HEK293 (cell line): ENCODE results near the gene RBM45.

Experiments used
- SCRT2 ChIP-seq: fragments of 450-650 bp; formaldehyde crosslinking; IDR thresholded peaks from 2 replicates; pipeline ENCODE4 v1.5.1; 2016; ENCODE audit warnings: missing biosample characterization, missing genetic modification characterization
- ZNF394 ChIP-seq: fragments of 450-650 bp; formaldehyde crosslinking; IDR thresholded peaks from 2 replicates; pipeline ENCODE4 v1.5.1; 2016; ENCODE audit warnings: missing biosample characterization, missing genetic modification characterization, mild to moderate bottlenecking, moderate library complexity, borderline replicate concordance
- ZNF416 ChIP-seq: fragments of 450-650 bp; formaldehyde crosslinking; IDR thresholded peaks from 2 replicates; pipeline ENCODE4 v1.5.1; 2016; ENCODE audit warnings: missing biosample characterization, missing genetic modification characterization
- ZNF426 ChIP-seq: fragments of 450-650 bp; formaldehyde crosslinking; IDR thresholded peaks from 2 replicates; pipeline ENCODE4 v1.5.1; 2017; ENCODE audit warnings: missing biosample characterization, missing genetic modification characterization, mild to moderate bottlenecking, inconsistent platforms, moderate library complexity
- TF ChIP-seq, protein P1 (sequence below): fragments of 450-650 bp; formaldehyde crosslinking; IDR thresholded peaks from 2 replicates; pipeline ENCODE4 v1.5.1; 2016; ENCODE audit warnings: missing biosample characterization, missing genetic modification characterization
- TF ChIP-seq, protein P2 (sequence below): fragments of 450-650 bp; formaldehyde crosslinking; IDR thresholded peaks from 2 replicates; pipeline ENCODE4 v1.5.1; 2016; ENCODE audit warnings: missing biosample characterization, missing genetic modification characterization
- TF ChIP-seq, protein P3 (sequence below): fragments of 450-650 bp; formaldehyde crosslinking; IDR thresholded peaks from 2 replicates; pipeline ENCODE4 v1.5.1; 2016; ENCODE audit warnings: missing biosample characterization, missing genetic modification characterization, low read depth
- TF ChIP-seq, protein P4 (sequence below): fragments of 450-650 bp; formaldehyde crosslinking; IDR thresholded peaks from 2 replicates; pipeline ENCODE4 v1.5.1; 2016; ENCODE audit warnings: missing biosample characterization, missing genetic modification characterization

DNA sequence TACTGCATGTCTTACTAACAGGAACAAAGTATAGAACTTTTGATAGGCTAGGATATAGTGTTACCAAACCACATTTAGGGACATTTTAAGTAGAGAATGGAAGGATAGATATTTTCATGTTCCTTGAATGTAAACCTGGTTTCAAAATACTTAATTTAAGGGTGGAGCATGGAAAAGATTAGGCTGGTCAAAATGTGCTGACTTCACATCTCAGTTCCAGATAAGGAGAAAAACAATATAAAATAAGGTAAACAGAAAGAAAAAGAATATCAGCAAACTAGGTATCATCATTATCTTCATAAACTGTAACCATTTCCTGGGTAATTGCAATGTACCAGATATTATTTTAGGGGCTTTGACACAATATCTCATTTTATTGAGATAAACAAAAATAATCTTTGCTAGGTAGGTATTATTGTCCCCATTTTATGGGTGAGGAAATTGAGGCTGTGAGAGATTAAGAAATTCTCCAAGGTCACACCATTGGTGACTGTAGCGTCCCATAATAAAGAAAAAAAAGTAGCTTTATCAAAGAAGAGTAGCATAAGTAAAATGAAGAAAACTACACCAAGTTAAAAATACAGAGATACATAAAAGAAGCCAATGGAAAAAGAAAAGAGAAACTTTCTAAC lies 43.3 kb upstream of the RBM45 start:
- no peak for TF ChIP-seq SCRT2 (tag by site-specific recombination)
- TF ChIP-seq, protein P1, sequence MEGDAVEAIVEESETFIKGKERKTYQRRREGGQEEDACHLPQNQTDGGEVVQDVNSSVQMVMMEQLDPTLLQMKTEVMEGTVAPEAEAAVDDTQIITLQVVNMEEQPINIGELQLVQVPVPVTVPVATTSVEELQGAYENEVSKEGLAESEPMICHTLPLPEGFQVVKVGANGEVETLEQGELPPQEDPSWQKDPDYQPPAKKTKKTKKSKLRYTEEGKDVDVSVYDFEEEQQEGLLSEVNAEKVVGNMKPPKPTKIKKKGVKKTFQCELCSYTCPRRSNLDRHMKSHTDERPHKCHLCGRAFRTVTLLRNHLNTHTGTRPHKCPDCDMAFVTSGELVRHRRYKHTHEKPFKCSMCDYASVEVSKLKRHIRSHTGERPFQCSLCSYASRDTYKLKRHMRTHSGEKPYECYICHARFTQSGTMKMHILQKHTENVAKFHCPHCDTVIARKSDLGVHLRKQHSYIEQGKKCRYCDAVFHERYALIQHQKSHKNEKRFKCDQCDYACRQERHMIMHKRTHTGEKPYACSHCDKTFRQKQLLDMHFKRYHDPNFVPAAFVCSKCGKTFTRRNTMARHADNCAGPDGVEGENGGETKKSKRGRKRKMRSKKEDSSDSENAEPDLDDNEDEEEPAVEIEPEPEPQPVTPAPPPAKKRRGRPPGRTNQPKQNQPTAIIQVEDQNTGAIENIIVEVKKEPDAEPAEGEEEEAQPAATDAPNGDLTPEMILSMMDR (tag by site-specific recombination): no peak
- no peak for TF ChIP-seq ZNF416 (tag by site-specific recombination)
- TF ChIP-seq, protein P2, sequence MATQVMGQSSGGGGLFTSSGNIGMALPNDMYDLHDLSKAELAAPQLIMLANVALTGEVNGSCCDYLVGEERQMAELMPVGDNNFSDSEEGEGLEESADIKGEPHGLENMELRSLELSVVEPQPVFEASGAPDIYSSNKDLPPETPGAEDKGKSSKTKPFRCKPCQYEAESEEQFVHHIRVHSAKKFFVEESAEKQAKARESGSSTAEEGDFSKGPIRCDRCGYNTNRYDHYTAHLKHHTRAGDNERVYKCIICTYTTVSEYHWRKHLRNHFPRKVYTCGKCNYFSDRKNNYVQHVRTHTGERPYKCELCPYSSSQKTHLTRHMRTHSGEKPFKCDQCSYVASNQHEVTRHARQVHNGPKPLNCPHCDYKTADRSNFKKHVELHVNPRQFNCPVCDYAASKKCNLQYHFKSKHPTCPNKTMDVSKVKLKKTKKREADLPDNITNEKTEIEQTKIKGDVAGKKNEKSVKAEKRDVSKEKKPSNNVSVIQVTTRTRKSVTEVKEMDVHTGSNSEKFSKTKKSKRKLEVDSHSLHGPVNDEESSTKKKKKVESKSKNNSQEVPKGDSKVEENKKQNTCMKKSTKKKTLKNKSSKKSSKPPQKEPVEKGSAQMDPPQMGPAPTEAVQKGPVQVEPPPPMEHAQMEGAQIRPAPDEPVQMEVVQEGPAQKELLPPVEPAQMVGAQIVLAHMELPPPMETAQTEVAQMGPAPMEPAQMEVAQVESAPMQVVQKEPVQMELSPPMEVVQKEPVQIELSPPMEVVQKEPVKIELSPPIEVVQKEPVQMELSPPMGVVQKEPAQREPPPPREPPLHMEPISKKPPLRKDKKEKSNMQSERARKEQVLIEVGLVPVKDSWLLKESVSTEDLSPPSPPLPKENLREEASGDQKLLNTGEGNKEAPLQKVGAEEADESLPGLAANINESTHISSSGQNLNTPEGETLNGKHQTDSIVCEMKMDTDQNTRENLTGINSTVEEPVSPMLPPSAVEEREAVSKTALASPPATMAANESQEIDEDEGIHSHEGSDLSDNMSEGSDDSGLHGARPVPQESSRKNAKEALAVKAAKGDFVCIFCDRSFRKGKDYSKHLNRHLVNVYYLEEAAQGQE (tag by site-specific recombination): no peak
- TF ChIP-seq, protein P3, sequence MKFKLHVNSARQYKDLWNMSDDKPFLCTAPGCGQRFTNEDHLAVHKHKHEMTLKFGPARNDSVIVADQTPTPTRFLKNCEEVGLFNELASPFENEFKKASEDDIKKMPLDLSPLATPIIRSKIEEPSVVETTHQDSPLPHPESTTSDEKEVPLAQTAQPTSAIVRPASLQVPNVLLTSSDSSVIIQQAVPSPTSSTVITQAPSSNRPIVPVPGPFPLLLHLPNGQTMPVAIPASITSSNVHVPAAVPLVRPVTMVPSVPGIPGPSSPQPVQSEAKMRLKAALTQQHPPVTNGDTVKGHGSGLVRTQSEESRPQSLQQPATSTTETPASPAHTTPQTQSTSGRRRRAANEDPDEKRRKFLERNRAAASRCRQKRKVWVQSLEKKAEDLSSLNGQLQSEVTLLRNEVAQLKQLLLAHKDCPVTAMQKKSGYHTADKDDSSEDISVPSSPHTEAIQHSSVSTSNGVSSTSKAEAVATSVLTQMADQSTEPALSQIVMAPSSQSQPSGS (tag by site-specific recombination): no peak
- TF ChIP-seq, protein P4, sequence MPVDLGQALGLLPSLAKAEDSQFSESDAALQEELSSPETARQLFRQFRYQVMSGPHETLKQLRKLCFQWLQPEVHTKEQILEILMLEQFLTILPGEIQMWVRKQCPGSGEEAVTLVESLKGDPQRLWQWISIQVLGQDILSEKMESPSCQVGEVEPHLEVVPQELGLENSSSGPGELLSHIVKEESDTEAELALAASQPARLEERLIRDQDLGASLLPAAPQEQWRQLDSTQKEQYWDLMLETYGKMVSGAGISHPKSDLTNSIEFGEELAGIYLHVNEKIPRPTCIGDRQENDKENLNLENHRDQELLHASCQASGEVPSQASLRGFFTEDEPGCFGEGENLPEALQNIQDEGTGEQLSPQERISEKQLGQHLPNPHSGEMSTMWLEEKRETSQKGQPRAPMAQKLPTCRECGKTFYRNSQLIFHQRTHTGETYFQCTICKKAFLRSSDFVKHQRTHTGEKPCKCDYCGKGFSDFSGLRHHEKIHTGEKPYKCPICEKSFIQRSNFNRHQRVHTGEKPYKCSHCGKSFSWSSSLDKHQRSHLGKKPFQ (tag by site-specific recombination): no peak
- TF ChIP-seq ZNF394 (tag by site-specific recombination): no peak
- no peak for TF ChIP-seq ZNF426 (tag by site-specific recombination)
